IgD-negative memory B cell (primary cell): ENCODE data around the gene SSNA1. TPM values are rescaled to one million over a fixed set of nuclear protein-coding genes. Genes with fewer than 3 reads are reported as not detected.
A peak's percentile ranks its signal among the peaks of the same experiment; 100 is the strongest.

Experiments used
- H3K27ac Mint-ChIP-seq, 3 donors: one replicate each; pipeline ENCODE4 v1.8.0; 2020 to 2022; ENCODE audit warnings: mild to moderate bottlenecking in 3 of 3, mixed read lengths in 3 of 3, moderate library complexity in 1 of 3
- H3K27me3 Mint-ChIP-seq: one replicate; pipeline ENCODE4 v1.8.0; 2021; ENCODE audit warnings: mixed read lengths
- H3K36me3 Mint-ChIP-seq: one replicate; pipeline ENCODE4 v1.8.0; 2020; ENCODE audit warnings: mild to moderate bottlenecking, mixed read lengths
- H3K4me1 Mint-ChIP-seq, 3 donors: one replicate each; pipeline ENCODE4 v1.8.0; 2020 to 2022; ENCODE audit warnings: mixed read lengths in 3 of 3, mild to moderate bottlenecking in 1 of 3
- H3K4me3 Mint-ChIP-seq, 4 donors: one replicate each; pipeline ENCODE4 v1.8.0; 2020 to 2022; ENCODE audit warnings: mild to moderate bottlenecking in 4 of 4, mixed read lengths in 4 of 4, moderate library complexity in 3 of 4
- H3K9me3 Mint-ChIP-seq, 3 donors: one replicate each; pipeline ENCODE4 v1.8.0; 2020 to 2021; ENCODE audit warnings: mixed read lengths in 3 of 3, mild to moderate bottlenecking in 1 of 3
- polyA plus RNA-seq: library from polyadenylated mRNA; unstranded; fragments of 300-500 nt; fragmentation: Illumina TruSeq; gene quantifications from one replicate; pipeline ENCODE4 v1.2.3, GENCODE V29; 2021

SSNA1 gene
- 139 TPM for polyA plus RNA-seq

GRCh38 chr9:137188490-137189296, at the start of gene SSNA1, which contains the start of gene ANAPC2:
TSS of gene SSNA1 (plus strand) at chr9:137188676. CDS start at chr9:137188727, 51 bp downstream.
TSS of gene ANAPC2 (minus strand) at chr9:137188560. CDS start at chr9:137188532, 28 bp downstream.
- peak within 1 kb of the TSS; percentile 85 to 97 (median 93) for H3K27ac Mint-ChIP-seq
- H3K4me1 Mint-ChIP-seq, result peaks cover 4 to 27% (median 14%) of the 10 kb centered on the region in 3 donors
- H3K27me3 Mint-ChIP-seq, result no peaks in the 10 kb centered on the region
- H3K9me3 Mint-ChIP-seq, result no peaks in the 10 kb centered on the region
- peak within 1 kb of the TSS; percentile 85 to 97 (median 95) for H3K4me3 Mint-ChIP-seq
- H3K36me3 Mint-ChIP-seq, result peaks cover under 1% of the 10 kb centered on the region

GRCh38 chr9:137138722-137139467, 49.6 kb upstream of the SSNA1 start, which contains the start of gene GRIN1:
TSS of gene GRIN1 (plus strand) at chr9:137139154. CDS start at chr9:137139487, 333 bp downstream.
- Mint-ChIP-seq H3K27ac (peak within 1 kb of the TSS; percentile 25 to 88 (median 62)), H3K27me3 (peaks cover 40% of the 10 kb centered on the region), H3K9me3 (peaks cover 0 to 2% (median 2%) of the 10 kb centered on the region in 3 donors), H3K4me3 (peak within 1 kb of the TSS in 1 of 4 donors; percentile 71), H3K36me3 (no peaks in the 10 kb centered on the region), H3K4me1 (peaks cover 0 to 3% (median 1%) of the 10 kb centered on the region in 3 donors)

GRCh38 chr9:137139468-137140150, 48.9 kb upstream of the SSNA1 start:
- Mint-ChIP-seq H3K27ac (peak overlapping the region in 1 of 3 donors; percentile 25), H3K9me3 (peaks cover 0 to 2% (median 2%) of the 10 kb centered on the region in 3 donors), H3K36me3 (no peaks in the 10 kb centered on the region), H3K4me1 (peaks cover 0 to 3% (median 1%) of the 10 kb centered on the region in 3 donors), H3K27me3 (peaks cover 37% of the 10 kb centered on the region), H3K4me3 (no peak overlapping the region)

- no peak overlapping the region for H3K4me3 Mint-ChIP-seq
- H3K27ac Mint-ChIP-seq, result peak overlapping the region in 1 of 3 donors; percentile 25
- H3K36me3 Mint-ChIP-seq, result no peaks in the 10 kb centered on the region
- peaks cover 0 to 3% (median 1%) of the 10 kb centered on the region in 3 donors for H3K4me1 Mint-ChIP-seq
- peaks cover 0 to 2% (median 2%) of the 10 kb centered on the region in 3 donors for H3K9me3 Mint-ChIP-seq
- H3K27me3 Mint-ChIP-seq, result peaks cover 34% of the 10 kb centered on the region
Observed at GRCh38 chr9:137140151-137141012, 48.1 kb upstream of the SSNA1 start.

- Mint-ChIP-seq H3K4me1 (peaks cover 0 to 1% (median 0%) of the 10 kb centered on the region in 3 donors), H3K4me3 (no peak overlapping the region)
Observed at GRCh38 chr9:137141050-137141810, 47.2 kb upstream of the SSNA1 start.

GRCh38 chr9:137141976-137142936, 46.2 kb upstream of the SSNA1 start:
- Mint-ChIP-seq H3K36me3 (no peaks in the 10 kb centered on the region), H3K27me3 (peaks cover 27% of the 10 kb centered on the region), H3K4me1 (peaks cover 0 to 1% (median 0%) of the 10 kb centered on the region in 3 donors), H3K4me3 (no peak overlapping the region), H3K9me3 (peaks cover 0 to 2% (median 2%) of the 10 kb centered on the region in 3 donors), H3K27ac (peak overlapping the region in 1 of 3 donors; percentile 0)

More at GRCh38 chr9:137141050-137141810, 47.2 kb upstream of the SSNA1 start:
- Mint-ChIP-seq H3K27ac (no peak overlapping the region), H3K36me3 (no peaks in the 10 kb centered on the region), H3K27me3 (peaks cover 28% of the 10 kb centered on the region), H3K9me3 (peaks cover 0 to 2% (median 2%) of the 10 kb centered on the region in 3 donors)

GRCh38 chr9:137143459-137143858, 45.0 kb upstream of the SSNA1 start:
- H3K27me3 Mint-ChIP-seq, result peaks cover 28% of the 10 kb centered on the region
- H3K9me3 Mint-ChIP-seq, result peaks cover 0 to 2% (median 2%) of the 10 kb centered on the region in 3 donors
- H3K4me3 Mint-ChIP-seq, result no peak overlapping the region
- H3K4me1 Mint-ChIP-seq, result peaks cover 0 to 1% (median 0%) of the 10 kb centered on the region in 3 donors
- no peaks in the 10 kb centered on the region for H3K36me3 Mint-ChIP-seq
- H3K27ac Mint-ChIP-seq, result no peak overlapping the region

- no peaks in the 10 kb centered on the region for H3K36me3 Mint-ChIP-seq
- H3K9me3 Mint-ChIP-seq, result no peaks in the 10 kb centered on the region
- H3K27ac Mint-ChIP-seq, result no peak overlapping the region
- no peak overlapping the region for H3K4me3 Mint-ChIP-seq
- H3K4me1 Mint-ChIP-seq, result no peaks in the 10 kb centered on the region
- H3K27me3 Mint-ChIP-seq, result peaks cover 18% of the 10 kb centered on the region
Observed at GRCh38 chr9:137145731-137146526, 42.5 kb upstream of the SSNA1 start.

GRCh38 chr9:137146527-137146918, 42.0 kb upstream of the SSNA1 start:
- Mint-ChIP-seq H3K36me3 (no peaks in the 10 kb centered on the region), H3K27me3 (peaks cover 16% of the 10 kb centered on the region), H3K9me3 (no peaks in the 10 kb centered on the region), H3K4me3 (no peak overlapping the region), H3K4me1 (no peaks in the 10 kb centered on the region), H3K27ac (no peak overlapping the region)

GRCh38 chr9:137147091-137147792, 41.2 kb upstream of the SSNA1 start:
- H3K27ac Mint-ChIP-seq, result peak overlapping the region in 1 of 3 donors; percentile 31
- no peak overlapping the region for H3K4me3 Mint-ChIP-seq
- H3K27me3 Mint-ChIP-seq, result peaks cover 14% of the 10 kb centered on the region
- H3K9me3 Mint-ChIP-seq, result no peaks in the 10 kb centered on the region
- no peaks in the 10 kb centered on the region for H3K4me1 Mint-ChIP-seq
- no peaks in the 10 kb centered on the region for H3K36me3 Mint-ChIP-seq

GRCh38 chr9:137147793-137148160, 40.7 kb upstream of the SSNA1 start:
- Mint-ChIP-seq H3K4me1 (no peaks in the 10 kb centered on the region), H3K27me3 (peaks cover 12% of the 10 kb centered on the region), H3K4me3 (no peak overlapping the region), H3K27ac (no peak overlapping the region), H3K36me3 (no peaks in the 10 kb centered on the region), H3K9me3 (no peaks in the 10 kb centered on the region)
